ENCODE measurements around the gene RBM15B.
A peak's percentile ranks its signal among the peaks of the same experiment; 100 is the strongest.
"Not testable (repeated sequence)": the region's sequence is repeated elsewhere in the genome, so short reads cannot be mapped to it uniquely, and the experiment has no call there.

Gene RBM15B, protein sequence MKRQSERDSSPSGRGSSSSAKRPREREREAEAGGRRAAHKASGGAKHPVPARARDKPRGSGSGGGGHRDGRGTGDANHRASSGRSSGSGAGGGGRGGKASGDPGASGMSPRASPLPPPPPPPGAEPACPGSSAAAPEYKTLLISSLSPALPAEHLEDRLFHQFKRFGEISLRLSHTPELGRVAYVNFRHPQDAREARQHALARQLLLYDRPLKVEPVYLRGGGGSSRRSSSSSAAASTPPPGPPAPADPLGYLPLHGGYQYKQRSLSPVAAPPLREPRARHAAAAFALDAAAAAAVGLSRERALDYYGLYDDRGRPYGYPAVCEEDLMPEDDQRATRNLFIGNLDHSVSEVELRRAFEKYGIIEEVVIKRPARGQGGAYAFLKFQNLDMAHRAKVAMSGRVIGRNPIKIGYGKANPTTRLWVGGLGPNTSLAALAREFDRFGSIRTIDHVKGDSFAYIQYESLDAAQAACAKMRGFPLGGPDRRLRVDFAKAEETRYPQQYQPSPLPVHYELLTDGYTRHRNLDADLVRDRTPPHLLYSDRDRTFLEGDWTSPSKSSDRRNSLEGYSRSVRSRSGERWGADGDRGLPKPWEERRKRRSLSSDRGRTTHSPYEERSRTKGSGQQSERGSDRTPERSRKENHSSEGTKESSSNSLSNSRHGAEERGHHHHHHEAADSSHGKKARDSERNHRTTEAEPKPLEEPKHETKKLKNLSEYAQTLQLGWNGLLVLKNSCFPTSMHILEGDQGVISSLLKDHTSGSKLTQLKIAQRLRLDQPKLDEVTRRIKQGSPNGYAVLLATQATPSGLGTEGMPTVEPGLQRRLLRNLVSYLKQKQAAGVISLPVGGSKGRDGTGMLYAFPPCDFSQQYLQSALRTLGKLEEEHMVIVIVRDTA

DNA sequence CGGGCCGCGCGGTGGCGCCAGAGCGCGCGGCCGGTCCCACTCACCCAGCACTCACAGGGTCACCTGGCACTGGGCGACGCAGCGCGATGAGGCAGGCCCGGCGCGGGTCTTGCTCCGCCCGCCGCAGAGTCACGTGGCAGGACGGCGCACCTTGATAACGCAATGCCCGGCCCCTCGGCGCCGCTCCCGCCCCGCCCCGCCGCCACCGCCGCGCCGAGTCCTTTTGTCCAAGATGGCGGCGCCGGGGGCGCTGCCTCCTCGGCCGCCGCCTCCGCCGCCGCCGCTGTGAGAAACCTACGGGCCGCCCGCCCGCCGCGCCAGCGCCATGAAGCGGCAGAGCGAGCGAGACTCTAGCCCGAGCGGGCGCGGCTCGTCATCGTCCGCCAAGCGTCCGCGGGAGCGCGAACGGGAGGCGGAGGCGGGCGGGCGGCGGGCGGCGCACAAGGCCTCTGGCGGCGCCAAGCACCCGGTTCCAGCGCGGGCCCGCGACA is at the start of gene RBM15B:
Gene RBM15B (plus strand): TSS at position 211 of the 491 bp plus-strand sequence. CDS start 115 bp downstream, at position 326.
- peaks cover 49% of the 10 kb centered on the region for H3K36me3 Mint-ChIP-seq
- peaks cover 81% of the 10 kb centered on the region for H3K4me1 Mint-ChIP-seq
- H3K27me3 Mint-ChIP-seq = no peaks in the 10 kb centered on the region
- H3K27ac Mint-ChIP-seq = peak within 1 kb of the TSS; percentile 81
- ATAC-seq = peak; percentile 98
- H3K4me3 Mint-ChIP-seq = peak within 1 kb of the TSS; percentile 79
- no peaks in the 10 kb centered on the region for H3K9me3 Mint-ChIP-seq

DNA sequence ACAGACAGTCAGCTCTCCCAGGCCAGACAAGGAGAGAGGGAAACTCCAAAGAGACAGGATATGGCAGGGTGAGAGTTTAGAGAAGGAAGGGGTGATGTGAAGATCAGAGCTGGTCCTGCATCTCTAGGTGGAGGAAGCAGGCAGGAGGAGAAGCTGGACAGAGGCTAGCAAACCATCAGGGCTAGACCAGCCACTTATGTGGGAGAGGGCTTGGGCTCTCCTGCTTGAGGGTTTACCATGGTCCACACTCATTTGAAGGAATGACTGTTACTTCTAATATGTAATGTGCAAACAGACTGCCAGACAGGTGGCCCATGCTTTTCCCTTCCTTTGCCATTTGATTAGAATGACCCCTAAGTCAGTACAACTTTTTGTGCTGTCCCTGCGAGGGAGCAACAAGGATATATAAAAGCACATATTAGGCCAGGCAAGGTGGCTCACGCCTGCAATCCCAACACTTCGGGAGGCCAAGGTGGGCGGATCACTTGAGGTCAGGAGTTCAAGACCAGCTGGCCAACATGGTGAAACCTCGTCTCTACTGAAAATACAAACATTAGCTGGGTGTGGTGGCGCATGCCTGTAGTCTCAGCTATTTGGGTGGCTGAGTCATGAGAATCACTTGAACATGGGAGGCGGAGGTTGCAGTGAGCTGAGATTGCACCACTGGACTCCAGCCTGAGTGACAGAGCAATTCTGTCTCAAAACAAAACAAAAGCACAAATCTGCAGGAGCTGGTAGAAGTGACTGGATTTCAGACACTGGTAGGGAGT is 47.0 kb upstream of the RBM15B start:
- ATAC-seq = no peak
- H3K4me1 Mint-ChIP-seq = no peaks in the 10 kb centered on the region
- no peak overlapping the region for H3K27ac Mint-ChIP-seq
- H3K4me3 Mint-ChIP-seq = no peak overlapping the region
- H3K27me3 Mint-ChIP-seq = peaks cover 2% of the 10 kb centered on the region
- H3K9me3 Mint-ChIP-seq = no peaks in the 10 kb centered on the region
- no peaks in the 10 kb centered on the region for H3K36me3 Mint-ChIP-seq

DNA sequence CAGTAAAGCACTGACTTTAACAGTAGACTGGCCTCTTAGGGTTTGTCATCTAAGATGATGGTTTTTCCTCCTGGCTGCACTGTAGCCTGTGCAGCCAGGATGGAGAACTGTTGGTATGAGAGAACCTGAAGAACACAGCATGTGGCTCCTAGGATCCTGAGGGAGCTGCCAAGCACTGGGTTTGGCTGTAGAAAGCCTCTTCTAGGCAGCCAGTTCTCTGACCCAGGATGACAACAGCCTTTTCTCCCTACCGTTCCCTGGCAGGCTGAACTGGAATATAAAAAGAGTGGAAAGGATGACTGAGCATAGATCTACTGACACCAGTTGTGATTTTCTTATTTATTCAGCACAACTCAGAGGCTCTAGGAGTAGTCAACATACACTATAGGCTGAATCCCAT is 40.3 kb upstream of the RBM15B start:
- Mint-ChIP-seq H3K4me1 (no peaks in the 10 kb centered on the region), H3K36me3 (no peaks in the 10 kb centered on the region), H3K4me3 (no peak overlapping the region), H3K27me3 (peaks cover 9% of the 10 kb centered on the region), H3K9me3 (no peaks in the 10 kb centered on the region), H3K27ac (no peak overlapping the region)
- no peak for ATAC-seq

DNA sequence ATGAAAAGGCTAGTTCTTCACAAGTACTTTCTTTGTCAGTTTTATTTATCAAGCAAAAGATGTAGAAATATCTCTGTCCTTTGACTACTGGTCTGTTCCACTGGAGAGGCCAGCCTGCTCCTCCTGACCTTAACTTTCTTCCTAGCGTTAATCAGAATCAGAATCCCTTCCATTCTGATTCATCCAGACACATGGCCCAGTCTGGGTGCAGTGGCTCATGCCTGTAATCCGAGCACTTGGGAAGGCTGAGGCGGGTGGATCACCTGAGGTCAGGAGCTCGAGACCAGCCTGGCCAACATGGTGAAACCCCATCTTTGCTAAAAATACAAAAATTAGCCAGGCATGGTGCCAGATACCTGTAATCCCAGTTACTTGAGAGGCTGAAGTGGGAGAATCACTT is 38.0 kb upstream of the RBM15B start:
- H3K36me3 Mint-ChIP-seq = no peaks in the 10 kb centered on the region
- H3K27me3 Mint-ChIP-seq = peaks cover 9% of the 10 kb centered on the region
- no peaks in the 10 kb centered on the region for H3K4me1 Mint-ChIP-seq
- no peak overlapping the region for H3K4me3 Mint-ChIP-seq
- no peaks in the 10 kb centered on the region for H3K9me3 Mint-ChIP-seq
- no peak overlapping the region for H3K27ac Mint-ChIP-seq
- ATAC-seq = no peak

DNA sequence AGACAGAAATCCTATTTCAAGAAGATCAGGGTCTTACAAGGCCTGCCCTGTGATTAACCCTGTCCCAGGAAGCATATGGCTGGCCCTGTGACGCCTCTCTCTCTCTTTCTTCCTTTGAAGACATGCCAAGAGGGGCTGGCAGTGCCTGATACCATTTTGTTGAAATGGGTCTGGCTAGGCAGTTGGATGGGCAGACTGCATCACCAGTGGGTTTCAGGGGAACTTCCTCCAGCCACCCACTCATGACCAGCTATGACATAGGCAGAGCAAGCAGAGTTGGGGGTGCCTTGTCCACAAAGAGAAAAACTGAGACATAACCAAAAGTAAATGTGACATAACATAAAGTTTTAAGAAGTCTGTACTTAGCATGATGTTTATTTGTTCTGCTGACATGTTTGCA is 37.4 kb upstream of the RBM15B start:
- Mint-ChIP-seq H3K27ac (no peak overlapping the region), H3K9me3 (no peaks in the 10 kb centered on the region), H3K36me3 (no peaks in the 10 kb centered on the region), H3K27me3 (peaks cover 9% of the 10 kb centered on the region), H3K4me3 (no peak overlapping the region), H3K4me1 (no peaks in the 10 kb centered on the region)
- no peak for ATAC-seq

DNA sequence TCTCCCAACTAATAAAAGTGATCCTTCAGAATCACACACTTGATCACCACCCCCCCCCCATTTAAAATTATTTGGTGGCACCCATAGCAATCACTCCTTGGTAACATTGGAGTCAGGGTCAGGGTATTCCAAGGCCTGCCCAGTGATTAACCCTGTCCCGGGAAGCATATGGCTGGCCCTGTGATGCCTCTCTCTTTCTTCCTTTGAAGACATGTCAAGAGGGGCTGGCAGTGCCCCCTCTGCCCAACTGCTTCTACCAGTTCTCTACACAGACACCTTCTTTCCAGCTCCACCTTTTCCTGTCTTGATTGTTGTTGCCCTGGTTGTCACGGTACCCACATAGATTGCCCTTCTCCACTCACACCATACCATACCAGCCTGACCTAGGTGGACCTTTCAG is 36.9 kb upstream of the RBM15B start:
- peaks cover 6% of the 10 kb centered on the region for H3K27me3 Mint-ChIP-seq
- no peaks in the 10 kb centered on the region for H3K36me3 Mint-ChIP-seq
- no peaks in the 10 kb centered on the region for H3K9me3 Mint-ChIP-seq
- H3K4me1 Mint-ChIP-seq = no peaks in the 10 kb centered on the region
- no peak overlapping the region for H3K27ac Mint-ChIP-seq
- no peak for ATAC-seq
- H3K4me3 Mint-ChIP-seq = no peak overlapping the region

DNA sequence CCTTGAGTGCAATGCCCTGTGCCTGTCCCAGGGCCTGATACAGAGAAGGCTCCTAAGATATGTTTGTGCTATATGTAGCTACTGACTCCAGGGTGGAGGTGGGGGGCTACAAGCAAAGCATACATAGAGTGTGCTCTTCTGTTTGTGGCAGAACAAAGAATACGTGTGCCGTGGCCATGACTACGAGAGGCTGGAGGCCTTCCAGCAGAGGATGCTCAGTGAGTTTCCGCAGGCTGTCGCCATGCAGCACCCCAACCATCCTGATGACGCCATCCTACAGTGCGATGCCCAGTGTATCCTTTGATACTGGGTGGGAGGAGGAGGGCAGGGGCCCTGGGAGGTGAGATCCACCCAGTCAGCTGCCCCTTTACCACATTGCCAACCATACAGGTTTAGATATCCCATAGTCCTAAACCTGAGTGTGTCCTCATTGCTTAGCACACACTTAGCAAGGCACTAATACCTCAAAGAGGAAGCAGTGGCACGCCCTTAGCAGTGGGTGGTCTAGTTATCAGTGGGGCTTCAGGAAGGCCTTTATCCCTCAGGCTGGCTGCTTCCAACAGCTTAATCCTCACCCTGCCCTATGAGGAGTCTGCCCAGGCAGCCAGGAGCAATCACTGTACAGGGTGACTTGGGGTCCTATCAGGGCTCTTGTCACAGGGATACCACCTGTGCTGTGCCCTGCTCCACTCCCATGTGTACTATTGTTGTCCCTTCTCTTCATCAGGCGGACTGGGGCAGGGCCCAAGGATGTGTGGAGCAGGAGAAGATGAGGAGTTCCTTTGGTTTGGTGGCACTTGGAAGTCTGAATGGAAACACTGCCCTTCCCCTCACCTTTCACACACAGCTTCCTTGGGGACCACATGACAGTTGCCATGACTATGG is 36.1 kb upstream of the RBM15B start:
- no peak for ATAC-seq
- H3K27ac Mint-ChIP-seq = no peak overlapping the region
- H3K9me3 Mint-ChIP-seq = no peaks in the 10 kb centered on the region
- no peaks in the 10 kb centered on the region for H3K36me3 Mint-ChIP-seq
- no peaks in the 10 kb centered on the region for H3K4me1 Mint-ChIP-seq
- H3K4me3 Mint-ChIP-seq = no peak overlapping the region
- H3K27me3 Mint-ChIP-seq = no peaks in the 10 kb centered on the region

DNA sequence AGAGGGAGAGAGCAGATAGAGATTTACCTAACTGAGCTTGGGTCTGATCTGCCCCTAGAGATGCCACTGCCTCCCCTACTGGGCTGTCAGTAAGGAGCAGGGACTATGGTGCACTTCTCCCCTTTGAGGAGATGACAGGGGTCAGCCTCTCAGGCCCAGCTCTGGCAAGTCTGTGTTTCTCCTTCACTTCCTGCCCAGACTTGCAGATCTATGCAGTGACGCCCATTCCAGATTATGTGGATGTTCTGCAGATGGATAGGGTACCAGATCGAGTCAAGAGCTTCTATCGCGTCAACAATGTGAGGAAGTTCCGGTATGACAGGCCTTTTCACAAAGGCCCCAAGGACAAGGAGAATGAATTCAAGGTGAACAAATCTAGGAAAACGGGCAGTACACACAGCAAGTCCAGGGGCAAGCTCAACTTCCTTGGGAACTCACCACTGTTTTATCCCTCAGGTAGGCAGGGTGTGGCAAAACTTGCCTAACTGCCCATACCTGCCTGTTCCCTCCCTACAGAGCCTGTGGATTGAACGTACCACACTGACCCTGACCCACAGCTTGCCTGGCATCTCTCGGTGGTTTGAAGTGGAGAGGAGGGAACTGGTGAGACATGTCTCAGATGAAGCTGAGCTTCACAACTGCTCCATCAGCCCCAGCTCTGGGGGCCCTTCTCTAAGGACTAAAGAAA is 35.0 kb upstream of the RBM15B start:
- no peak overlapping the region for H3K4me3 Mint-ChIP-seq
- H3K9me3 Mint-ChIP-seq = no peaks in the 10 kb centered on the region
- no peaks in the 10 kb centered on the region for H3K27me3 Mint-ChIP-seq
- no peaks in the 10 kb centered on the region for H3K4me1 Mint-ChIP-seq
- no peak overlapping the region for H3K27ac Mint-ChIP-seq
- ATAC-seq = no peak
- no peaks in the 10 kb centered on the region for H3K36me3 Mint-ChIP-seq

DNA sequence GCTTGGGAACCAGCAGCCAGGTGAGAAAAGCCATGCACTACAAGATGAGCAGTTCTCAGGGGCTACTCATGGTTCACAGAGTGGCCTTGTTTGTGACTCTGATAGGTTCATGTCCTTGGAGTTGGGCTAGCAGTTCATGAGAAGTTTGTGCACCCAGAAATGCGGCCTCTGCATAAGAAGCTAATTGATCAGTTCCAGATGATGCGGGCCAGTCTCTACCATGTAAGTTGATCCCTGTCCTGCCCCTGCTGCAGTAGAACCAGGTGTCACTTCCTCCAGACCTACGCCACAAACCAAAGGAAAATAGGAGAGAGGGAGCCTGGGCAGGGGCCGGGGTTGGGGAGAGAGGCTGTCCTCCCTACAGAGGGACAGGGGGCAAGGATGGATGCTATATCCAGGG is 33.2 kb upstream of the RBM15B start:
- ATAC-seq = no peak
- Mint-ChIP-seq H3K4me3 (no peak overlapping the region), H3K9me3 (no peaks in the 10 kb centered on the region), H3K27ac (no peak overlapping the region), H3K4me1 (no peaks in the 10 kb centered on the region), H3K27me3 (no peaks in the 10 kb centered on the region), H3K36me3 (no peaks in the 10 kb centered on the region)

DNA sequence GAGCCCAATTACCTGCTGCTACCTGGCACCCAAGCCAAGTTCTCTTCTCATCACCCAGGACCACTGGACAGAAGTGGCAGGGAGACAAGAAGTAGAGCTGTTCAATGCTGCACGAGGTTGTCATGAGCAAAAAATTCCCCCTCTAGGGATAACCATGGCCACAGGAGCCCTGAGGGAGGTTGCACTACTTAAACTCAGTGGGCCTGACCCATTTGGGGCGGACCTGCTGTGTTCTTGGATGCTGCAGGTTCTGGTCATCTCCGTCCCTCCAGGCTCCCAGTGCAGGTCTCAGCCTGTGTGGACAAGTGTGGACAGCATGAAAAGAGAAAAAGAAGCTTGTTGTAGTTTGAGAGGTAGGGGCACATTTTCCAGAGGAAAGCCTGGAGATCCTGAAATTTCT is 32.1 kb upstream of the RBM15B start:
- ATAC-seq = no peak
- H3K27me3 Mint-ChIP-seq = no peaks in the 10 kb centered on the region
- no peak overlapping the region for H3K4me3 Mint-ChIP-seq
- no peaks in the 10 kb centered on the region for H3K4me1 Mint-ChIP-seq
- no peak overlapping the region for H3K27ac Mint-ChIP-seq
- H3K36me3 Mint-ChIP-seq = no peaks in the 10 kb centered on the region
- H3K9me3 Mint-ChIP-seq = no peaks in the 10 kb centered on the region

DNA sequence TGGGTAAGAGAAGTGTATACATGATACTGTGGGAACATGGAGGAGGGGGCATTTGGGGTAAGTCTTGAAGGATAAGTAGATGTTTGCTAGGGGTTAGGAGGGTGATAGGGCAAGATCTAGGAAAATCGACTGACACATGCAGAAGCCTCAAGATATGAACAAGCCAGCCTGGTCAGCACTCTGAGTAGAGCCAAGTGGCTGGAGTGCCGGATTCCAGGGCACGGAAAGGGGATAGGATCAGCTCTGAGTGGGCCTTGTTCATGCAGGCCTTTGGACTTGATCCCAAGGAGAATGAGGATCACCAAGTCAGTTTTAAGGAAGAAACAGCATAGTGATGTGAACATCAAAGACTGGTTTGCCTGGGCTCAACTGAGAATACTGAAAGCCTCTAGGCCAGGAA is 30.3 kb upstream of the RBM15B start:
- H3K4me1 Mint-ChIP-seq = no peaks in the 10 kb centered on the region
- no peaks in the 10 kb centered on the region for H3K36me3 Mint-ChIP-seq
- H3K9me3 Mint-ChIP-seq = no peaks in the 10 kb centered on the region
- no peak overlapping the region for H3K4me3 Mint-ChIP-seq
- no peaks in the 10 kb centered on the region for H3K27me3 Mint-ChIP-seq
- no peak for ATAC-seq
- no peak overlapping the region for H3K27ac Mint-ChIP-seq

DNA sequence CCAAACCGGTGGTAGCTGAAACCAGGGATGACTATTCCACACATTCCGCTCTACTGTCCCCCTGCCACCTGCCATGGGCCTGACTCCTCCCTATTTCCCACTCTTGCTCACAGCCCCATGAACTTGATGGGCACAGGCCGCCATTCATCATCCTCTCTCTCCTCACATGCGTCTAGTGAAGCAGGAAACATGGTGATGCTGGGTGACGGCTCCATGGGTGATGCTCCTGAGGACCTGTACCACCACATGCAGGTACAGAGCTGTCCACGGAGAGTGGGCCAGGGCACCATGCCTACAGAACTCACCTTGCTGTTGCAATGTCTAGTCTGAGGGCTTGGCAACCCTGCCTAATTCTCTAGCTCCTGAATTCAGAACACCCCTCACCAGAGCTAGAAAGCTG is 29.3 kb upstream of the RBM15B start:
- no peaks in the 10 kb centered on the region for H3K36me3 Mint-ChIP-seq
- peaks cover 6% of the 10 kb centered on the region for H3K27me3 Mint-ChIP-seq
- H3K4me1 Mint-ChIP-seq = no peaks in the 10 kb centered on the region
- no peak overlapping the region for H3K4me3 Mint-ChIP-seq
- no peak for ATAC-seq
- H3K9me3 Mint-ChIP-seq = no peaks in the 10 kb centered on the region
- H3K27ac Mint-ChIP-seq = no peak overlapping the region

DNA sequence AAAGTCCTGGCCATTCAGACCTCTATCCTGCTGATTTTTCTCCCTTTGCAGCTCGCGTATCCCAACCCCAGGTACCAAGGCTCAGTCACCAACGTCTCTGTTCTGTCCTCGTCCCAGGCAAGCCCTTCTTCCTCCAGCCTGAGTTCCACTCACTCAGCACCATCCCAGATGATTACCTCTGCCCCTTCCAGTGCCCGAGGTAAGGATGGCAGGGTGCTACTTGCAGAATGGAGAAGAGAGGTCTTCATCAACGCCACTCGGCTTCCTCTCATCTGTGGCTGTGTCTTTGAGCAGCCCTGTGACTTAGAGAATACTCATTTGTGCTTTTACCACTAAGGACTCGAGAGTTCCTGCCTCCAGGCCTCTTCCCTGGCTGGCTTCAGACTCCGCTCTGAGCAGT is 28.6 kb upstream of the RBM15B start:
- Mint-ChIP-seq H3K4me3 (no peak overlapping the region), H3K36me3 (no peaks in the 10 kb centered on the region), H3K27me3 (peaks cover 13% of the 10 kb centered on the region), H3K9me3 (no peaks in the 10 kb centered on the region), H3K4me1 (no peaks in the 10 kb centered on the region), H3K27ac (no peak overlapping the region)
- no peak for ATAC-seq

DNA sequence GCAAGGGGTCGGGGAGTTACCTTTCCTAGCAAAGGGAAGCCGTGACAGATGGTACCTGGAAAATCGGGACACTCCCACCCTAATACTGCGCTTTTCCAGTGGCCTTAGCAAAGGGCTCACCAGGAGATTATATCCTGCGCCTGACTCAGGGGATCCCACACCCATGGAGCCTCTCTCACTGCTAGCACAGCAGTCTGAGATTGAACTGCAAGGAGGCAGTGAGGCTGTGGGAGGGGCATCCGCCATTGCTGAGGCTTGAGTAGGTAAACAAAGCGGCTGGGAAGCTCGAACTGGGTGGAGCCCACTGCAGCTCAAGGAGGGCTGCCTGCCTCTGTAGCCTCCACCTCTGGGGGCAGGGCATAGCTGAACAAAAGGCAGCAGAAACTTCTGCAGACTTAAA is 22.8 kb upstream of the RBM15B start:
- peaks cover 39% of the 10 kb centered on the region for H3K27me3 Mint-ChIP-seq
- H3K27ac Mint-ChIP-seq, H3K4me3 Mint-ChIP-seq, H3K4me1 Mint-ChIP-seq, H3K36me3 Mint-ChIP-seq, H3K9me3 Mint-ChIP-seq, ATAC-seq: not testable (repeated sequence)

Data from stimulated activated memory B cell treated with anti-CD40 and anti-IgM and Interleukin-4, amounts not matched to agents 10 μg/mL and 1 μg/mL and 100 μg/mL, for 72 hours (primary cell).